Neural cell (in vitro differentiated cells): ENCODE data around the gene GGT6.

Source experiments
- EP300 ChIP-seq: fragments of 450-650 bp; conservative IDR thresholded peaks from 2 replicates; pipeline ENCODE4 v1.6.1; 2014; ENCODE audit warnings: antibody characterized with exemption, mild to moderate bottlenecking, moderate library complexity; ENCODE audit not compliant: poor library complexity, severe bottlenecking
- EZH2 ChIP-seq: fragments of 200-600, 300-800 bp; shearing (Covaris generic), sonication (generic); IDR thresholded peaks from 2 replicates; pipeline ENCODE4 v1.6.1; 2014; ENCODE audit warnings: antibody characterized with exemption, low read length, borderline replicate concordance, mild to moderate bottlenecking; ENCODE audit not compliant: insufficient read depth, poor library complexity, severe bottlenecking
- MXI1 ChIP-seq: fragments of 450-650 bp; conservative IDR thresholded peaks from 2 replicates; pipeline ENCODE4 v1.6.1; 2014; ENCODE audit warnings: antibody characterized with exemption, mild to moderate bottlenecking; ENCODE audit not compliant: poor library complexity, severe bottlenecking
- POLR2AphosphoS5 ChIP-seq: IDR thresholded peaks from 2 replicates; pipeline ENCODE4 v1.6.1; 2012
- TF ChIP-seq, protein P1 (sequence below): fragments of 450-650 bp; IDR thresholded peaks from 2 replicates; pipeline ENCODE4 v1.5.1; 2014; ENCODE audit warnings: antibody characterized with exemption, mild to moderate bottlenecking, moderate library complexity; ENCODE audit not compliant: poor library complexity, severe bottlenecking
- TF ChIP-seq, protein P2 (sequence below): IDR thresholded peaks from 2 replicates; pipeline ENCODE4 v1.6.1; 2012; ENCODE audit warnings: borderline replicate concordance

DNA sequence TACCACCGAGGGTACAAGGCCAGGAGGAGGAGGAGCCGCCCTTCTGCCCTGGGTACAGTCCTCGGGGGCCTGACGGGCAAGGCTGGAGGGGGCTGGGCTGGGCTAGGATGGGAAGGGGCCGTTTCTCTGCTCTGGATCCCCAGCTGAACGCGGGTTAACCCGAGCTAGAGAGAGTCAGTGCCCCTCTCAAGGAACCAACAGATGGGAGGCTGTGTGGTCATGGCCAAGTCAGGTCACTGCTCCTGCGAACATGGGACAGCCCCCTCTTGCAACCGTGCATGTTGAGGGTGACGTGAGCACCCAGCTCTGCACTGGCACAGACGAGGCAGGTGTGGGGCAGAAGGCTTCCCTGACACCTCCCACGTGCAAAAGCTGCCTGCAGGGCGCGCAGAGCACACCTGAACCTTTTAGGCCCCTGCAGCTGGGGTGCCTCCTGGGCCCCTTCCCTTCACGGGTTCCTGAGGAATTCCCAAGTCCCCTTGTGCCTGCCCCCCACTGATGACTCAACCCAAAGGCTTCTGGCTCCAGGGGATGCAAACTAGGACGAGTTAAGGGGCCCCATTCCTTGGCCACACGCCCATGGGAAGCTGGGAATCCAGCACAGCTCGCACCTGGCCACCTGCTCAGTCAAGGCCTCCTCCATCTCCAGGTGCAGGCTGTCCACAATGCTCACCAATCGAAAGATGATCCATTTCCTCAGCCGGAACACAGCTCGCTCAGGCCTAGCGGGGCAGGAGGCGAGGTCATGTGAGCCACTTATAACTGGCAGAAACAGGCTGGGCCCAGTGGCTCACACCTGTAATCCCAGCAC, 11.5 kb downstream of the GGT6 start:
- TF ChIP-seq EZH2 (no peak), EP300 (no peak), MXI1 (no peak), POLR2AphosphoS5 (no peak)
- TF ChIP-seq, protein P1, sequence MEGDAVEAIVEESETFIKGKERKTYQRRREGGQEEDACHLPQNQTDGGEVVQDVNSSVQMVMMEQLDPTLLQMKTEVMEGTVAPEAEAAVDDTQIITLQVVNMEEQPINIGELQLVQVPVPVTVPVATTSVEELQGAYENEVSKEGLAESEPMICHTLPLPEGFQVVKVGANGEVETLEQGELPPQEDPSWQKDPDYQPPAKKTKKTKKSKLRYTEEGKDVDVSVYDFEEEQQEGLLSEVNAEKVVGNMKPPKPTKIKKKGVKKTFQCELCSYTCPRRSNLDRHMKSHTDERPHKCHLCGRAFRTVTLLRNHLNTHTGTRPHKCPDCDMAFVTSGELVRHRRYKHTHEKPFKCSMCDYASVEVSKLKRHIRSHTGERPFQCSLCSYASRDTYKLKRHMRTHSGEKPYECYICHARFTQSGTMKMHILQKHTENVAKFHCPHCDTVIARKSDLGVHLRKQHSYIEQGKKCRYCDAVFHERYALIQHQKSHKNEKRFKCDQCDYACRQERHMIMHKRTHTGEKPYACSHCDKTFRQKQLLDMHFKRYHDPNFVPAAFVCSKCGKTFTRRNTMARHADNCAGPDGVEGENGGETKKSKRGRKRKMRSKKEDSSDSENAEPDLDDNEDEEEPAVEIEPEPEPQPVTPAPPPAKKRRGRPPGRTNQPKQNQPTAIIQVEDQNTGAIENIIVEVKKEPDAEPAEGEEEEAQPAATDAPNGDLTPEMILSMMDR, result no peak
- TF ChIP-seq, protein P2, sequence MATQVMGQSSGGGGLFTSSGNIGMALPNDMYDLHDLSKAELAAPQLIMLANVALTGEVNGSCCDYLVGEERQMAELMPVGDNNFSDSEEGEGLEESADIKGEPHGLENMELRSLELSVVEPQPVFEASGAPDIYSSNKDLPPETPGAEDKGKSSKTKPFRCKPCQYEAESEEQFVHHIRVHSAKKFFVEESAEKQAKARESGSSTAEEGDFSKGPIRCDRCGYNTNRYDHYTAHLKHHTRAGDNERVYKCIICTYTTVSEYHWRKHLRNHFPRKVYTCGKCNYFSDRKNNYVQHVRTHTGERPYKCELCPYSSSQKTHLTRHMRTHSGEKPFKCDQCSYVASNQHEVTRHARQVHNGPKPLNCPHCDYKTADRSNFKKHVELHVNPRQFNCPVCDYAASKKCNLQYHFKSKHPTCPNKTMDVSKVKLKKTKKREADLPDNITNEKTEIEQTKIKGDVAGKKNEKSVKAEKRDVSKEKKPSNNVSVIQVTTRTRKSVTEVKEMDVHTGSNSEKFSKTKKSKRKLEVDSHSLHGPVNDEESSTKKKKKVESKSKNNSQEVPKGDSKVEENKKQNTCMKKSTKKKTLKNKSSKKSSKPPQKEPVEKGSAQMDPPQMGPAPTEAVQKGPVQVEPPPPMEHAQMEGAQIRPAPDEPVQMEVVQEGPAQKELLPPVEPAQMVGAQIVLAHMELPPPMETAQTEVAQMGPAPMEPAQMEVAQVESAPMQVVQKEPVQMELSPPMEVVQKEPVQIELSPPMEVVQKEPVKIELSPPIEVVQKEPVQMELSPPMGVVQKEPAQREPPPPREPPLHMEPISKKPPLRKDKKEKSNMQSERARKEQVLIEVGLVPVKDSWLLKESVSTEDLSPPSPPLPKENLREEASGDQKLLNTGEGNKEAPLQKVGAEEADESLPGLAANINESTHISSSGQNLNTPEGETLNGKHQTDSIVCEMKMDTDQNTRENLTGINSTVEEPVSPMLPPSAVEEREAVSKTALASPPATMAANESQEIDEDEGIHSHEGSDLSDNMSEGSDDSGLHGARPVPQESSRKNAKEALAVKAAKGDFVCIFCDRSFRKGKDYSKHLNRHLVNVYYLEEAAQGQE, result no peak
